SK-N-SH treated with all-trans-retinoic acid at 6 μM for 48 hours (cell line): ENCODE data around the gene FAM78B.

Experiments
- ISL1 ChIP-seq: fragments of 250-450 bp; sonication (Bioruptor Pico); IDR thresholded peaks from 2 replicates; pipeline ENCODE4 v2.1.2; 2022; ENCODE audit warnings: mild to moderate bottlenecking, moderate library complexity
- RARB ChIP-seq: fragments of 250-450 bp; sonication (Bioruptor Pico); IDR thresholded peaks from 2 replicates; pipeline ENCODE4 v1.8.0; 2021; ENCODE audit warnings: mild to moderate bottlenecking, moderate library complexity
- SNAI2 ChIP-seq: fragments of 250-450 bp; sonication (Bioruptor Pico); IDR thresholded peaks from 2 replicates; pipeline ENCODE4 v1.5.0; 2020; ENCODE audit warnings: mild to moderate bottlenecking, moderate library complexity
- TCF4 ChIP-seq: fragments of 250-450 bp; sonication (Bioruptor Pico); IDR thresholded peaks from 2 replicates; pipeline ENCODE4 v1.8.0; 2021; ENCODE audit warnings: mild to moderate bottlenecking, moderate library complexity, borderline replicate concordance
- TOX ChIP-seq: fragments of 250-450 bp; sonication (Bioruptor Pico); IDR thresholded peaks from 2 replicates; pipeline ENCODE4 v1.8.0; 2021; ENCODE audit warnings: mild to moderate bottlenecking, moderate library complexity, borderline replicate concordance
- ZFP3 ChIP-seq: fragments of 250-450 bp; sonication (Bioruptor Pico); IDR thresholded peaks from 2 replicates; pipeline ENCODE4 v1.5.0; 2020; ENCODE audit warnings: mild to moderate bottlenecking, moderate library complexity
- ZNF70 ChIP-seq: fragments of 450-650 bp; formaldehyde crosslinking; IDR thresholded peaks from 2 replicates; pipeline ENCODE4 v1.5.0; 2020; ENCODE audit warnings: mild to moderate bottlenecking, moderate library complexity
- TF ChIP-seq, protein P1 (sequence below): fragments of 250-450 bp; sonication (Bioruptor Pico); IDR thresholded peaks from 2 replicates; pipeline ENCODE4 v1.8.0; 2020; ENCODE audit warnings: mild to moderate bottlenecking, moderate library complexity, borderline replicate concordance
- TF ChIP-seq, protein P2 (sequence below): fragments of 250-450 bp; sonication (Bioruptor Pico); IDR thresholded peaks from 2 replicates; pipeline ENCODE4 v1.5.0; 2020; ENCODE audit warnings: mild to moderate bottlenecking, moderate library complexity
- TF ChIP-seq, protein P3 (sequence below): fragments of 250-450 bp; sonication (Bioruptor Pico); IDR thresholded peaks from 2 replicates; pipeline ENCODE4 v1.5.1; 2020; ENCODE audit warnings: low read depth, mild to moderate bottlenecking, moderate library complexity
- TF ChIP-seq, protein P4 (sequence below): fragments of 250-450 bp; sonication (Bioruptor Pico); IDR thresholded peaks from 2 replicates; pipeline ENCODE4 v1.8.0; 2021; ENCODE audit warnings: low read depth, mild to moderate bottlenecking, moderate library complexity, borderline replicate concordance
- TF ChIP-seq, protein P5 (sequence below): fragments of 250-450 bp; sonication (Bioruptor Pico); IDR thresholded peaks from 2 replicates; pipeline ENCODE4 v1.5.1; 2021; ENCODE audit warnings: mild to moderate bottlenecking, moderate library complexity

DNA sequence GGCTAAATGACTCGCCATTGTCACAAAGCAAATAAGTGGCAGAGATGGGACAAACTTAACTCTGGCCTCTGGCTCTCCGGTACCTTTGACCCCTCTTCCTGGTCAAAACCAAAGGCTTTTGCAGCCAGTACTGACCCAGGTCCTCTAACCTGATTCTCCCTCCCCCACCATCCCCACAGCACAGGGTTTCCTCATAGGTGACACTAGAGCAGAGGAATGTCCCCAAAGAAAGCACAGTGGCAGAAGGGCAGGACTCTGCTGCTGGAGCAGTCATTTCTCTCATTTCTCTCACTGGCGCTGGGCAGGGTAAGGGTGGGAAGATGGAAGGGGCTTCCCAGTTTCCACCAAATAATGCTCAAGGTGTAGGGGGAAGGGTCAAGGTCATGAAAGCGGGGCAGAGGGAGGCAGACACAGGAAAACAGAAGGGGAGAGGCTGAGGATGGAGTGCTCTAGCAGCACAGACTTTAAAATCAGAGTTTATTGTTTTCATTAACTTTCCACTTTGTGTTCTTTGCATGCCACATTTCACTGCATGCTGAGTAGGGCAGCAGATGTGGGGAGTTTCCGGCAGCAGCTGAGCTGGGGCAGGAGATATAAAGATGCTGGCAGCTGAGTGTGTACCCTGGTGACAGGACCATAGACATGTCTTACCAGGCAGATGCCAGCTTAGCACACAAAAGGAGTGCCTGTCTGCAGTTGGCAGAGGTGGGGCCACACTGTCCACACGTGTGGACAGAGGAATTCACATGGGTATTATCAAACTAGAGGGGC is 80.5 kb downstream of the FAM78B start:
- TF ChIP-seq ZFP3 (CRISPR knock-in tag): no peak
- TF ChIP-seq TOX (CRISPR knock-in tag): no peak
- TF ChIP-seq, protein P1, sequence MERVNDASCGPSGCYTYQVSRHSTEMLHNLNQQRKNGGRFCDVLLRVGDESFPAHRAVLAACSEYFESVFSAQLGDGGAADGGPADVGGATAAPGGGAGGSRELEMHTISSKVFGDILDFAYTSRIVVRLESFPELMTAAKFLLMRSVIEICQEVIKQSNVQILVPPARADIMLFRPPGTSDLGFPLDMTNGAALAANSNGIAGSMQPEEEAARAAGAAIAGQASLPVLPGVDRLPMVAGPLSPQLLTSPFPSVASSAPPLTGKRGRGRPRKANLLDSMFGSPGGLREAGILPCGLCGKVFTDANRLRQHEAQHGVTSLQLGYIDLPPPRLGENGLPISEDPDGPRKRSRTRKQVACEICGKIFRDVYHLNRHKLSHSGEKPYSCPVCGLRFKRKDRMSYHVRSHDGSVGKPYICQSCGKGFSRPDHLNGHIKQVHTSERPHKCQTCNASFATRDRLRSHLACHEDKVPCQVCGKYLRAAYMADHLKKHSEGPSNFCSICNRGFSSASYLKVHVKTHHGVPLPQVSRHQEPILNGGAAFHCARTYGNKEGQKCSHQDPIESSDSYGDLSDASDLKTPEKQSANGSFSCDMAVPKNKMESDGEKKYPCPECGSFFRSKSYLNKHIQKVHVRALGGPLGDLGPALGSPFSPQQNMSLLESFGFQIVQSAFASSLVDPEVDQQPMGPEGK (CRISPR knock-in tag): no peak
- TF ChIP-seq, protein P2, sequence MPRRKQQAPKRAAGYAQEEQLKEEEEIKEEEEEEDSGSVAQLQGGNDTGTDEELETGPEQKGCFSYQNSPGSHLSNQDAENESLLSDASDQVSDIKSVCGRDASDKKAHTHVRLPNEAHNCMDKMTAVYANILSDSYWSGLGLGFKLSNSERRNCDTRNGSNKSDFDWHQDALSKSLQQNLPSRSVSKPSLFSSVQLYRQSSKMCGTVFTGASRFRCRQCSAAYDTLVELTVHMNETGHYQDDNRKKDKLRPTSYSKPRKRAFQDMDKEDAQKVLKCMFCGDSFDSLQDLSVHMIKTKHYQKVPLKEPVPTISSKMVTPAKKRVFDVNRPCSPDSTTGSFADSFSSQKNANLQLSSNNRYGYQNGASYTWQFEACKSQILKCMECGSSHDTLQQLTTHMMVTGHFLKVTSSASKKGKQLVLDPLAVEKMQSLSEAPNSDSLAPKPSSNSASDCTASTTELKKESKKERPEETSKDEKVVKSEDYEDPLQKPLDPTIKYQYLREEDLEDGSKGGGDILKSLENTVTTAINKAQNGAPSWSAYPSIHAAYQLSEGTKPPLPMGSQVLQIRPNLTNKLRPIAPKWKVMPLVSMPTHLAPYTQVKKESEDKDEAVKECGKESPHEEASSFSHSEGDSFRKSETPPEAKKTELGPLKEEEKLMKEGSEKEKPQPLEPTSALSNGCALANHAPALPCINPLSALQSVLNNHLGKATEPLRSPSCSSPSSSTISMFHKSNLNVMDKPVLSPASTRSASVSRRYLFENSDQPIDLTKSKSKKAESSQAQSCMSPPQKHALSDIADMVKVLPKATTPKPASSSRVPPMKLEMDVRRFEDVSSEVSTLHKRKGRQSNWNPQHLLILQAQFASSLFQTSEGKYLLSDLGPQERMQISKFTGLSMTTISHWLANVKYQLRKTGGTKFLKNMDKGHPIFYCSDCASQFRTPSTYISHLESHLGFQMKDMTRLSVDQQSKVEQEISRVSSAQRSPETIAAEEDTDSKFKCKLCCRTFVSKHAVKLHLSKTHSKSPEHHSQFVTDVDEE: no peak
- TF ChIP-seq, protein P3, sequence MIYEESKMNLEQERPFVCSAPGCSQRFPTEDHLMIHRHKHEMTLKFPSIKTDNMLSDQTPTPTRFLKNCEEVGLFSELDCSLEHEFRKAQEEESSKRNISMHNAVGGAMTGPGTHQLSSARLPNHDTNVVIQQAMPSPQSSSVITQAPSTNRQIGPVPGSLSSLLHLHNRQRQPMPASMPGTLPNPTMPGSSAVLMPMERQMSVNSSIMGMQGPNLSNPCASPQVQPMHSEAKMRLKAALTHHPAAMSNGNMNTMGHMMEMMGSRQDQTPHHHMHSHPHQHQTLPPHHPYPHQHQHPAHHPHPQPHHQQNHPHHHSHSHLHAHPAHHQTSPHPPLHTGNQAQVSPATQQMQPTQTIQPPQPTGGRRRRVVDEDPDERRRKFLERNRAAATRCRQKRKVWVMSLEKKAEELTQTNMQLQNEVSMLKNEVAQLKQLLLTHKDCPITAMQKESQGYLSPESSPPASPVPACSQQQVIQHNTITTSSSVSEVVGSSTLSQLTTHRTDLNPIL (CRISPR knock-in tag): no peak
- TF ChIP-seq ISL1 (CRISPR knock-in tag): no peak
- TF ChIP-seq, protein P4, sequence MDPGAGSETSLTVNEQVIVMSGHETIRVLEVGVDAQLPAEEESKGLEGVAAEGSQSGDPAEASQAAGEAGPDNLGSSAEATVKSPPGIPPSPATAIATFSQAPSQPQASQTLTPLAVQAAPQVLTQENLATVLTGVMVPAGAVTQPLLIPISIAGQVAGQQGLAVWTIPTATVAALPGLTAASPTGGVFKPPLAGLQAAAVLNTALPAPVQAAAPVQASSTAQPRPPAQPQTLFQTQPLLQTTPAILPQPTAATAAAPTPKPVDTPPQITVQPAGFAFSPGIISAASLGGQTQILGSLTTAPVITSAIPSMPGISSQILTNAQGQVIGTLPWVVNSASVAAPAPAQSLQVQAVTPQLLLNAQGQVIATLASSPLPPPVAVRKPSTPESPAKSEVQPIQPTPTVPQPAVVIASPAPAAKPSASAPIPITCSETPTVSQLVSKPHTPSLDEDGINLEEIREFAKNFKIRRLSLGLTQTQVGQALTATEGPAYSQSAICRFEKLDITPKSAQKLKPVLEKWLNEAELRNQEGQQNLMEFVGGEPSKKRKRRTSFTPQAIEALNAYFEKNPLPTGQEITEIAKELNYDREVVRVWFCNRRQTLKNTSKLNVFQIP: no peak
- no peak for TF ChIP-seq RARB (CRISPR knock-in tag)
- no peak for TF ChIP-seq SNAI2 (CRISPR knock-in tag)
- no peak for TF ChIP-seq TCF4
- TF ChIP-seq, protein P5, sequence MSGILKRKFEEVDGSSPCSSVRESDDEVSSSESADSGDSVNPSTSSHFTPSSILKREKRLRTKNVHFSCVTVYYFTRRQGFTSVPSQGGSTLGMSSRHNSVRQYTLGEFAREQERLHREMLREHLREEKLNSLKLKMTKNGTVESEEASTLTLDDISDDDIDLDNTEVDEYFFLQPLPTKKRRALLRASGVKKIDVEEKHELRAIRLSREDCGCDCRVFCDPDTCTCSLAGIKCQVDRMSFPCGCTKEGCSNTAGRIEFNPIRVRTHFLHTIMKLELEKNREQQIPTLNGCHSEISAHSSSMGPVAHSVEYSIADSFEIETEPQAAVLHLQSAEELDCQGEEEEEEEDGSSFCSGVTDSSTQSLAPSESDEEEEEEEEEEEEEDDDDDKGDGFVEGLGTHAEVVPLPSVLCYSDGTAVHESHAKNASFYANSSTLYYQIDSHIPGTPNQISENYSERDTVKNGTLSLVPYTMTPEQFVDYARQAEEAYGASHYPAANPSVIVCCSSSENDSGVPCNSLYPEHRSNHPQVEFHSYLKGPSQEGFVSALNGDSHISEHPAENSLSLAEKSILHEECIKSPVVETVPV (CRISPR knock-in tag): no peak
- no peak for TF ChIP-seq ZNF70 (CRISPR knock-in tag)
